Hematopoietic multipotent progenitor cell treated with erythropoietin and hydrocortisone succinate and interleukin-3 and kit ligand, for 4 days (in vitro differentiated cells): ENCODE data around the gene DEPP1.

ENCODE experiments used
- DNase-seq: peaks from one replicate; pipeline ENCODE4 v3.0.0-alpha.2; 2015

DEPP1 gene

GRCh38 chr10:44950326-44951225, 28.0 kb downstream of the DEPP1 start:
- DNase-seq = no peak

GRCh38 chr10:44949915-44950314, 28.7 kb downstream of the DEPP1 start:
- DNase-seq = no peak

GRCh38 chr10:44949127-44949802, 29.3 kb downstream of the DEPP1 start:
- DNase-seq = no peak

- DNase-seq = peak; percentile 18
Observed at GRCh38 chr10:44948642-44949041, 30.0 kb downstream of the DEPP1 start.

- DNase-seq = no peak
Observed at GRCh38 chr10:44947371-44948152, 31.0 kb downstream of the DEPP1 start.

GRCh38 chr10:44946205-44946604, 32.4 kb downstream of the DEPP1 start:
- no peak for DNase-seq

- DNase-seq = no peak
Observed at GRCh38 chr10:44944354-44944753, 34.3 kb downstream of the DEPP1 start.

GRCh38 chr10:44939691-44940401, 38.8 kb downstream of the DEPP1 start:
- DNase-seq = peak; percentile 75

GRCh38 chr10:44938956-44939355, 39.7 kb downstream of the DEPP1 start:
- DNase-seq = no peak

- DNase-seq = no peak
Observed at GRCh38 chr10:44937196-44938005, 41.2 kb downstream of the DEPP1 start.

GRCh38 chr10:44936314-44936975, 42.2 kb downstream of the DEPP1 start:
- no peak for DNase-seq

GRCh38 chr10:44935966-44936295, 42.7 kb downstream of the DEPP1 start:
- peak; percentile 33 for DNase-seq

GRCh38 chr10:44935201-44935965, 43.2 kb downstream of the DEPP1 start:
- DNase-seq = no peak

GRCh38 chr10:44934416-44935200, 44.0 kb downstream of the DEPP1 start:
- no peak for DNase-seq

GRCh38 chr10:44933451-44934321, 44.9 kb downstream of the DEPP1 start:
- DNase-seq = no peak

- peak; percentile 88 for DNase-seq
Observed at GRCh38 chr10:44932517-44933450, 45.8 kb downstream of the DEPP1 start.
